ENCODE data around the gene SP140L. TPM values are rescaled to one million over a fixed set of nuclear protein-coding genes. Genes with fewer than 3 reads are reported as not detected.
"Not testable (repeated sequence)": the region's sequence is repeated elsewhere in the genome, so short reads cannot be mapped to it uniquely, and the experiment has no call there.

SP140L gene
- total RNA-seq, 2 donors from 2014 or later, result 6.7 to 9.9 TPM

DNA sequence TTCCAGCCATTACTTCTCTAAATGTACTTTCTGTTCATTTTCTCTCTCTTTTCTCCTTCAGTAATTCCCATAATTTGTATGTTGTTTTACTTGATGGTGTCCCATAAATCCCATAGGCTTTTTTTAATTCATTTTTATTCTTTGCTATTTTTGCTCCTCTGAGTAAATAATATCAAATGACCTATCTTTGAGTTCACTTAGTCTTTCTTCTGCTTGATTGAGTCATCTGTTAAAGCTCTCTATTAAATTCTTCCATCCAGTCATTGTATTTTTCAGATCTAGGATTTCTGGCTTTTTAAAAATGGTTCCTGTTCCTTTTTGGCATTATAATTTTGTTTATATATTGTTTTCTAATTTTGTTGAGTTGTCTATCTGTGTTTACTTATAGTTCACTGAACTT, 102.5 kb downstream of the SP140L start:
- ATAC-seq (no peak), DNase-seq (no peak)
- H3K36me3 ChIP-seq (replicated peaks in 1 of 2; ENCODE audit: insufficient read depth in 1 of 2, low read depth in 2 of 2), result no peaks in the 10 kb centered on the region
- H3K27me3 ChIP-seq, result peaks cover 0 to 4% of the 10 kb centered on the region in 2 donors
- H3K9me3 ChIP-seq, result no peaks in the 10 kb centered on the region
- intact Hi-C loops (cut with DNase I), result no loop called here
- H3K4me3 ChIP-seq, result no peak overlapping the region
- H3K27ac ChIP-seq, result no peak overlapping the region
- H3K4me1 ChIP-seq, result peaks cover 11% of the 10 kb centered on the region
- TF ChIP-seq POLR2A (IDR thresholded peaks at IDR 0.05), result no peak
- TF ChIP-seq, protein P1, sequence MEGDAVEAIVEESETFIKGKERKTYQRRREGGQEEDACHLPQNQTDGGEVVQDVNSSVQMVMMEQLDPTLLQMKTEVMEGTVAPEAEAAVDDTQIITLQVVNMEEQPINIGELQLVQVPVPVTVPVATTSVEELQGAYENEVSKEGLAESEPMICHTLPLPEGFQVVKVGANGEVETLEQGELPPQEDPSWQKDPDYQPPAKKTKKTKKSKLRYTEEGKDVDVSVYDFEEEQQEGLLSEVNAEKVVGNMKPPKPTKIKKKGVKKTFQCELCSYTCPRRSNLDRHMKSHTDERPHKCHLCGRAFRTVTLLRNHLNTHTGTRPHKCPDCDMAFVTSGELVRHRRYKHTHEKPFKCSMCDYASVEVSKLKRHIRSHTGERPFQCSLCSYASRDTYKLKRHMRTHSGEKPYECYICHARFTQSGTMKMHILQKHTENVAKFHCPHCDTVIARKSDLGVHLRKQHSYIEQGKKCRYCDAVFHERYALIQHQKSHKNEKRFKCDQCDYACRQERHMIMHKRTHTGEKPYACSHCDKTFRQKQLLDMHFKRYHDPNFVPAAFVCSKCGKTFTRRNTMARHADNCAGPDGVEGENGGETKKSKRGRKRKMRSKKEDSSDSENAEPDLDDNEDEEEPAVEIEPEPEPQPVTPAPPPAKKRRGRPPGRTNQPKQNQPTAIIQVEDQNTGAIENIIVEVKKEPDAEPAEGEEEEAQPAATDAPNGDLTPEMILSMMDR (IDR thresholded peaks at IDR 0.05), result no peak

DNA sequence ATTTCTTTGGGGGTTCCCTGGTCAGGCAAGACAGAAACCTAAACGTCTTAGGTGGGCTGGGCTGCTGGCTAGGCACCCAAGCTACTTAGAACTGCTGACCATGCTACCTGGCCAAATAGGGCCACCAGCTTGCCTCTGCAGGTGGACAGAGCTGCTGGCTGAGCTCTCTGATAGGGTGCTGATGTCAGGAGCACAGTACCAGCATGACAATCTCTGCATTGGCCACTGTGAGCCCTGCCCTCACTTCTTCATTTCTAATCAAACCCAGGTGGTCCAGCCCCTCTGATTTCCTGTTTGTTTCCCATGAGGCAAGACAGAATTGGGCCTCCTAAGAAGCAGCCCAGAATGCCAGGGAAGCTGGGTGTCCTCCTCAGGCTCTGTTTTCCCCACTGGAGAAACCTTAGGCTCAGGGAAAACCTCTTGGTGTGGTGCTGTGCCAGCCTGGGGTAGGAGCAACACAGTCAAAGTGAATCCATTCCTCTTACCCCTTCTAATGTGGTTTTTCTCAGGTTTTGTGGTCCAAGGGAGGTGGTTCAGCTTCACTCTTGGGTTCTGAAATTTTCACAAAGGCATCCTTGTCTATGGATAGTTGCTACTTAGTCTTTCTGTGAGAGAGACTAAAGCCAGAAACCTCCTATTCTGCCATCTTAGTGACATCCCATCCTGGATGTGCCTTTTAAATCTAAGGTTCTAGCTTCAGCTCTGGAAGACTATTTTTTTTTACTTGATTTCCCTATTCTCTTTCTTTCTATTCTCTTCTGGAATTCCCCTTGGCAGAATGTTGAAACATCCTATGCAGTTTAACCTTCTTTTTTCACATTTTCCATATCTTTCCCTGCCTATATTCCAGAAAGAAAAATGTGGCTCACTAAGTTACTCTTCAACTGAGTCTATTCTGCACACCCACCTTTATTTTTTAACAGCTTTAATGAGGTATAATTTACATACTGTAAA, 104.2 kb downstream of the SP140L start:
- no peak overlapping the region for H3K27ac ChIP-seq
- ATAC-seq, result no peak
- no peaks in the 10 kb centered on the region for H3K9me3 ChIP-seq
- no peaks in the 10 kb centered on the region for H3K4me1 ChIP-seq
- 92 to 100% methylated on average over 1 of the region's 1 CpG for WGBS, 2 donors
- TF ChIP-seq POLR2A (IDR thresholded peaks at IDR 0.05), result no peak
- TF ChIP-seq, protein P1 (IDR thresholded peaks at IDR 0.05), result no peak
- no peaks in the 10 kb centered on the region for H3K27me3 ChIP-seq
- no peak overlapping the region for H3K4me3 ChIP-seq
- no peaks in the 10 kb centered on the region for H3K36me3 ChIP-seq (replicated peaks in 1 of 2; ENCODE audit: insufficient read depth in 1 of 2, low read depth in 2 of 2)
- DNase-seq, result no peak
- intact Hi-C loops (cut with DNase I), result no loop called here

DNA sequence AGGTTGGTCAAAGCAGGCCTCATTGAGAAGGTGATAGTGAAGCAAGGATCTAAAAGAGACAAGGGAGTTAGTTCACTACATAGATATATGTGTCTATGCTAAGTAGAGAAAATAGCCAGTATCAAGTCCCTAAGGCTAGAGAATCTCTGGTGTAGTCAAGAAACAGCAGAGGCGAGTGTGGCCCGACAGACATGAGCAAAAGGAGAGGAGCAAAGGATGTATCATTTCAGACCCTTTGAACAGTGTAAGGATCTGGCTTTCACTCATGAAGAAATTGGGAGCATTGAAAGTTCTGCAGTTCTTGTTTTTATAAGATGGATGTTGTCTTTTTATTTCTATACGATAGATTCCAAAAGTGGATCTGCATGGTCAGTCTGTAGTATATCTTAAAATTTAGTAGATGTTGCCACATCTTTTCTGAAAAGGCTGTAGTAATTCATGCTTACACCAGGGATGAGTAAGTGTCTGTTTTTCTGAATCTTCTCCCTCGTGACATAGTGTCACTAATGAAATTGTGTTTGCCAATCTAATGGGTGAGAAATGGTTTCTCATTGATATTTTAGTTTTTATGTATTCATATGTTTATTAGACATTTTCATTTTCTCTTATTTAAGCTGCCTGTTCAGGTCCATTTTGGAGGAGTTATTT, 107.8 kb downstream of the SP140L start:
- no peaks in the 10 kb centered on the region for H3K4me1 ChIP-seq
- peaks cover 0 to 2% of the 10 kb centered on the region in 2 donors for H3K36me3 ChIP-seq (replicated peaks in 1 of 2; ENCODE audit: insufficient read depth in 1 of 2, low read depth in 2 of 2)
- ATAC-seq, result no peak
- no peak overlapping the region for H3K27ac ChIP-seq
- TF ChIP-seq, protein P1 (IDR thresholded peaks at IDR 0.05), result no peak
- TF ChIP-seq POLR2A (IDR thresholded peaks at IDR 0.05), result no peak
- no peaks in the 10 kb centered on the region for H3K9me3 ChIP-seq
- DNase-seq, result no peak
- intact Hi-C loops (cut with DNase I), result no loop called here
- WGBS, 2 donors, result 70 to 80% methylated on average over 4 of the region's 4 CpGs
- no peaks in the 10 kb centered on the region for H3K27me3 ChIP-seq
- H3K4me3 ChIP-seq, result no peak overlapping the region

DNA sequence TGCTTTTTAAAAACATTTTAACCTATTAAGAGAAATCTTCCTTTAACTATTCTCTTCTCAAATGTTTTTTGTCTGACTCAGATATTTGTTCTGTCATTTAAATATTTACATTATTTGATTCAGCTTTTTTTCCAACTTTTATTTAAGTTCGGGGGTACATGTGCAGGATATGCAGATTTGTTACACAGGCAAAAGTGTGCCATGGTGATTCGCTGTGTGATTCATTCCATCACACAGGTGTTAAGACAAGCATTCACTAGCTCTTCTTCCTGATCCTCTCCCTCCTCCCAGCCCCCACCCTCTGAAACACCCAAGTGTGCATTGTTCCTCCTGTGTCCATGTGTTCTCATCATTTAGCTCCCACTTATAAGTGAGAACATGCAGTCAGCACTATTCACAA, 108.4 kb downstream of the SP140L start:
- Histone ChIP-seq H3K9me3 (no peaks in the 10 kb centered on the region), H3K36me3 (replicated peaks in 1 of 2; ENCODE audit: insufficient read depth in 1 of 2, low read depth in 2 of 2) (peaks cover 0 to 2% of the 10 kb centered on the region in 2 donors), H3K27ac (no peak overlapping the region), H3K27me3 (no peaks in the 10 kb centered on the region), H3K4me3 (no peak overlapping the region), H3K4me1 (no peaks in the 10 kb centered on the region)
- WGBS, 2 donors, result 92 to 96% methylated on average over 2 of the region's 2 CpGs
- ATAC-seq (no peak), DNase-seq (no peak)
- TF ChIP-seq, protein P1 (IDR thresholded peaks at IDR 0.05), result no peak
- no peak for TF ChIP-seq POLR2A (IDR thresholded peaks at IDR 0.05)
- intact Hi-C loops (cut with DNase I), result no loop called here

GRCh38 chr2:230439121-230439520, 112.1 kb downstream of the SP140L start:
- DNase-seq; H3K27me3 ChIP-seq; H3K36me3 ChIP-seq (replicated peaks in 1 of 2; ENCODE audit: insufficient read depth in 1 of 2, low read depth in 2 of 2); H3K27ac ChIP-seq; H3K9me3 ChIP-seq; intact Hi-C loops (cut with DNase I); ATAC-seq; H3K4me3 ChIP-seq; H3K4me1 ChIP-seq: not testable (repeated sequence)
